HEK293 (cell line): ENCODE results near the gene TECR.

ENCODE experiments used
- BCL11B ChIP-seq: fragments of 450-650 bp; formaldehyde crosslinking; IDR thresholded peaks from 2 replicates; pipeline ENCODE4 v1.5.1; 2016; ENCODE audit warnings: low read depth, missing biosample characterization, missing genetic modification characterization
- FEZF1 ChIP-seq: fragments of 450-650 bp; formaldehyde crosslinking; IDR thresholded peaks from 2 replicates; pipeline ENCODE4 v1.5.1; 2016; ENCODE audit warnings: missing biosample characterization, missing genetic modification characterization
- GFI1B ChIP-seq: fragments of 450-650 bp; formaldehyde crosslinking; IDR thresholded peaks from 2 replicates; pipeline ENCODE4 v1.5.1; 2016; ENCODE audit warnings: missing biosample characterization, missing genetic modification characterization
- SP7 ChIP-seq: fragments of 450-650 bp; formaldehyde crosslinking; IDR thresholded peaks from 2 replicates; pipeline ENCODE4 v1.5.1; 2016; ENCODE audit warnings: missing biosample characterization, missing genetic modification characterization
- ZBTB6 ChIP-seq: fragments of 450-650 bp; formaldehyde crosslinking; IDR thresholded peaks from 2 replicates; pipeline ENCODE4 v1.5.1; 2017; ENCODE audit warnings: missing biosample characterization, missing genetic modification characterization
- ZBTB7A ChIP-seq: fragments of 450-650 bp; formaldehyde crosslinking; IDR thresholded peaks from 2 replicates; pipeline ENCODE4 v1.5.1; 2016; ENCODE audit warnings: low read depth, missing biosample characterization, missing genetic modification characterization
- ZNF221 ChIP-seq: fragments of 450-650 bp; formaldehyde crosslinking; IDR thresholded peaks from 2 replicates; pipeline ENCODE4 v1.5.1; 2017; ENCODE audit warnings: missing biosample characterization, missing genetic modification characterization, borderline replicate concordance
- ZNF335 ChIP-seq: fragments of 450-650 bp; formaldehyde crosslinking; conservative IDR thresholded peaks from 2 replicates; pipeline ENCODE4 v1.5.1; 2016; ENCODE audit warnings: missing biosample characterization, missing genetic modification characterization
- ZNF560 ChIP-seq: fragments of 450-650 bp; formaldehyde crosslinking; IDR thresholded peaks from 2 replicates; pipeline ENCODE4 v1.5.1; 2017; ENCODE audit warnings: missing biosample characterization, missing genetic modification characterization, borderline replicate concordance
- ZNF777 ChIP-seq: fragments of 450-650 bp; formaldehyde crosslinking; IDR thresholded peaks from 2 replicates; pipeline ENCODE4 v1.5.1; 2017; ENCODE audit warnings: missing biosample characterization, missing genetic modification characterization, borderline replicate concordance

The TECR gene

GRCh38 chr19:14614099-14614412 is 84.7 kb downstream of the TECR start (continued):
- TF ChIP-seq ZBTB6, result no peak
- TF ChIP-seq SP7 (tag by site-specific recombination), result no peak
- TF ChIP-seq ZNF560, result no peak
- no peak for TF ChIP-seq BCL11B
- TF ChIP-seq ZNF777 (tag by site-specific recombination), result no peak
- no peak for TF ChIP-seq ZNF335 (tag by site-specific recombination)
- TF ChIP-seq FEZF1, result no peak
- no peak for TF ChIP-seq ZNF221 (tag by site-specific recombination)
- no peak for TF ChIP-seq GFI1B (tag by site-specific recombination)
- no peak for TF ChIP-seq ZBTB7A (tag by site-specific recombination)
